Heart left ventricle (tissue), 16 donors: ENCODE data around the gene SPEM2. TPM values are rescaled to one million over a fixed set of nuclear protein-coding genes. Genes with fewer than 3 reads are reported as not detected.

Experiments used
- ATAC-seq, 4 donors: fragments of 200-7000 bp; cut with Tn5 transposase; one replicate each; pipeline ENCODE4 v1.9.1; 2020 to 2022; ENCODE audit warnings: moderate library complexity in 4 of 4, mild to moderate bottlenecking in 3 of 4, moderate number of reproducible peaks in 1 of 4
- DNase-seq, 5 donors: peaks; one replicate each; pipeline ENCODE4 v3.0.0-alpha.2; 2020
- H3K27ac ChIP-seq, 12 donors: fragments of 200-600 bp; sonication (generic) in 4 of 12; one replicate each; pipeline versions ENCODE4 v1.5.0 to v1.8.0; 2016 to 2022; ENCODE audit warnings: mild to moderate bottlenecking in 2 of 12
- H3K27me3 ChIP-seq, 9 donors: fragments of 200-600 bp; sonication (generic) in 2 of 9; one replicate each; pipeline versions ENCODE4 v1.5.1 to v1.8.0; 2016 to 2022; ENCODE audit warnings: mild to moderate bottlenecking in 3 of 9
- H3K36me3 ChIP-seq, 9 donors: fragments of 200-600 bp; sonication (generic) in 2 of 9; one replicate each; pipeline versions ENCODE4 v1.5.0 to v1.8.0; 2018 to 2022; ENCODE audit warnings: mild to moderate bottlenecking in 2 of 9
- H3K4me1 ChIP-seq, 12 donors: fragments of 200-600 bp; sonication (generic) in 4 of 12; one replicate each; pipeline versions ENCODE4 v1.5.0 to v1.8.0; 2016 to 2022; ENCODE audit warnings: mild to moderate bottlenecking in 3 of 12
- H3K4me3 ChIP-seq, 12 donors: fragments of 200-600 bp; sonication (generic) in 4 of 12; one replicate each; pipeline versions ENCODE4 v1.5.0 to v1.8.0; 2017 to 2022; ENCODE audit warnings: mild to moderate bottlenecking in 9 of 12, moderate library complexity in 4 of 12
- H3K9me3 ChIP-seq, 12 donors: fragments of 200-600 bp; sonication (generic) in 4 of 12; one replicate each; pipeline versions ENCODE4 v1.5.0 to v1.8.0; 2016 to 2022; ENCODE audit warnings: mild to moderate bottlenecking in 1 of 12
- POLR2A ChIP-seq, 2 donors: fragments of 450-650 bp; IDR thresholded peaks; one replicate each; pipeline ENCODE4 v1.6.1; 2017; ENCODE audit warnings: antibody characterized with exemption in 2 of 2, mild to moderate bottlenecking in 2 of 2, moderate library complexity in 2 of 2
- WGBS, 4 donors: extraction: QIAGEN DNeasy Blood & Tissue Kit in 2 of 4; methylation state at CpG; one replicate each; pipeline versions ENCODE4 v1.1.5 to v1.1.7; 2013 to 2018; 5-methylcytosine and 5-hydroxymethylcytosine counted together
- intact Hi-C, 10 donors: fragments of 100-400 bp; cut with DNase I; formaldehyde crosslinking; loops; one replicate each; pipeline versions ENCODE4 v1.11.1 to v1.14.2; 2022
- polyA plus RNA-seq, 2 donors: library from polyadenylated mRNA; stranded (reverse); fragments of 200-250 nt; gene quantifications; one replicate each; pipeline ENCODE4 v1.2.3, GENCODE V29; 2013
- total RNA-seq, 9 donors: library from RNA; depleted of rRNA in 2 of 9; stranded (reverse); fragments of >200 nt in 2 of 9; fragmentation: NEBNext Ultra II Directional in 3 of 9; extraction: Animal tissue kit (Norgen Biotek cat#: 25700) in 3 of 9; gene quantifications; one replicate each; pipeline versions ENCODE4 v1.1.0 to v1.2.4, GENCODE V29; 2016 to 2023
- TF ChIP-seq, protein P1 (sequence below), 12 donors: fragments of 200-600 bp; sonication (generic) in 4 of 12; IDR thresholded peaks; one replicate each; pipeline versions ENCODE4 v1.5.0 to v1.8.0; 2018 to 2022; ENCODE audit warnings: antibody characterized with exemption in 12 of 12, mild to moderate bottlenecking in 5 of 12
- donor health status: ischemic (EF 13 %, LVEDD 7.1; RV severe dilation, severe dysfunction).
- donor health status: healthy with polysubstance abuse.
- donor health status: DM: no; HTN: yes; CAD: no.
- donor health status: DM: no; HTN: no; CAD: no.
- donor health status: ischemic (EF 25% LVEDD 6.9; RV normal size, moderate dysfunction).
- donor health status: ischemic (EF 25% LVEDD 5.7; RV mildly dilated, moderate dysfunction).
- donor health status: healthy.
- donor health status: DM: yes; HTN: yes; CAD: no.
- donor health status: ischemic (EF 35%, LVEDD 5.7; RV mildly dilated, moderate dysfunction).
- donor health status: nonischemic (EF 11% LVEDD 7.7; RV severe dilation, severe dysfunction).
- donor health status: DM: yes; HTN: yes; CAD: no.
- donor health status: PGD.
- donor health status: ischemic (EF 29% LVEDD 5.4; RV normal size, mild dysfunction).
- donor health status: nonischemic (EF 23%, LVEDD 6.1; RV moderate dilation, normal function).

Gene SPEM2
- total and polyA plus RNA-seq, 11 donors, result not detected

DNA sequence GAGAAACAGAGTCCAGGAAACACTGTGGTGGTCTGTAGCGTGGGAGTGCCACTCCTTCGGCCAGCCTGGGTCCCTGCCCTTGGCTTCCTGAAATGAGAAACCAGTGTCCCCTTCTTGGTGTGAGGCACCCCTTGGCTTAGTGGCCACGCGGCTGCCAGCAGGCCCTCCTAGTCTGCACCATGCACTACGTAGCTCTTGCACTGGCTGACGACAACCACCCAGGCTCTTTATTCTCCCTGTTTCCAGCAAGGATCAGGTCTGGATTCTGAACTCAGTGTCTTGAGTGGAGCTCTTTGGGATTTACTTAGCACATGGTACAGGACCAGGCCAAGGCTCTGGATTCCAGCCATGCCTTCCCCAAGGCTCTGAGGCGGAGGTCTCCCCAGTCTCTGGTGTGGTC lies 2.1 kb downstream of the SPEM2 start:
- H3K27me3 ChIP-seq, result no peaks in the 10 kb centered on the region
- TF ChIP-seq, protein P1, sequence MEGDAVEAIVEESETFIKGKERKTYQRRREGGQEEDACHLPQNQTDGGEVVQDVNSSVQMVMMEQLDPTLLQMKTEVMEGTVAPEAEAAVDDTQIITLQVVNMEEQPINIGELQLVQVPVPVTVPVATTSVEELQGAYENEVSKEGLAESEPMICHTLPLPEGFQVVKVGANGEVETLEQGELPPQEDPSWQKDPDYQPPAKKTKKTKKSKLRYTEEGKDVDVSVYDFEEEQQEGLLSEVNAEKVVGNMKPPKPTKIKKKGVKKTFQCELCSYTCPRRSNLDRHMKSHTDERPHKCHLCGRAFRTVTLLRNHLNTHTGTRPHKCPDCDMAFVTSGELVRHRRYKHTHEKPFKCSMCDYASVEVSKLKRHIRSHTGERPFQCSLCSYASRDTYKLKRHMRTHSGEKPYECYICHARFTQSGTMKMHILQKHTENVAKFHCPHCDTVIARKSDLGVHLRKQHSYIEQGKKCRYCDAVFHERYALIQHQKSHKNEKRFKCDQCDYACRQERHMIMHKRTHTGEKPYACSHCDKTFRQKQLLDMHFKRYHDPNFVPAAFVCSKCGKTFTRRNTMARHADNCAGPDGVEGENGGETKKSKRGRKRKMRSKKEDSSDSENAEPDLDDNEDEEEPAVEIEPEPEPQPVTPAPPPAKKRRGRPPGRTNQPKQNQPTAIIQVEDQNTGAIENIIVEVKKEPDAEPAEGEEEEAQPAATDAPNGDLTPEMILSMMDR (IDR thresholded peaks at IDR 0.05), result no peak
- TF ChIP-seq POLR2A (IDR thresholded peaks at IDR 0.05), result no peak
- H3K36me3 ChIP-seq, result no peaks in the 10 kb centered on the region
- no peak for ATAC-seq
- H3K4me1 ChIP-seq, result no peaks in the 10 kb centered on the region
- intact Hi-C loops, result loop anchor here in 1 of 10 donors (10.0 kb wide), 1 partner anchor 53 kb away; no protein-coding TSS in a partner anchor
- no peak overlapping the region for H3K4me3 ChIP-seq
- H3K9me3 ChIP-seq, result no peaks in the 10 kb centered on the region
- H3K27ac ChIP-seq, result no peak overlapping the region
- 88 to 92% (median 89%) methylated on average over 7 of the region's 7 CpGs for WGBS, 4 donors
- peak in 1 of 5 donors; percentile 15 for DNase-seq

DNA sequence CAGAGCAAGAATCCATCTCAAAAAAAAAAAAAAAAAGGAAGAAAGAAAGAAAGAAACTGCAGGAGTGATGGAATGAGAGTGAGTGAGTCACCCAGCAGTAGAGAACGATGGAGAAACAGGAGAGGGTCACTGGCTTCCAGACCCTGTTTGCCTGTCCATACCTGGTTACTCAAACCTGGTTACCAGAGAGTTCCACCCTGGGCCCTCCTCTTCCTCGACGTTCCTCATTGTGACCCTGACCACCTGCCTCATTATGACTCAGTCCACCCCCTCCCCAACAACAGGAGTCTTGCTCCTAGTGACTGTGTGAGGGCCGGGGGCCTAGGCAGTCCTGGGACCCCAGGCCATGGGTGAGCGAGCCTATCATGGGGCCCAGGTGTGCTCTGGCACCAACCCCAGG lies 3.1 kb downstream of the SPEM2 start, which contains the start of gene SPEM3:
TSS of gene SPEM3 (plus strand) at position 301 of the 400 bp plus-strand sequence. CDS start at position 347, 46 bp downstream.
- Histone ChIP-seq H3K27ac (no peak within 1 kb of the TSS), H3K4me1 (no peaks in the 10 kb centered on the region), H3K9me3 (no peaks in the 10 kb centered on the region), H3K4me3 (no peak within 1 kb of the TSS), H3K36me3 (no peaks in the 10 kb centered on the region), H3K27me3 (no peaks in the 10 kb centered on the region)
- 69 to 86% (median 78%) methylated on average over 3 to 5 of the region's 5 CpGs for WGBS, 4 donors
- TF ChIP-seq POLR2A (IDR thresholded peaks at IDR 0.05), result no peak
- TF ChIP-seq, protein P1 (IDR thresholded peaks at IDR 0.05), result no peak
- intact Hi-C loops, result loop anchor here in 1 of 10 donors (10.0 kb wide), 1 partner anchor 54 kb away; no protein-coding TSS in a partner anchor
- ATAC-seq (no peak), DNase-seq (peak in 1 of 5 donors; percentile 8)

DNA sequence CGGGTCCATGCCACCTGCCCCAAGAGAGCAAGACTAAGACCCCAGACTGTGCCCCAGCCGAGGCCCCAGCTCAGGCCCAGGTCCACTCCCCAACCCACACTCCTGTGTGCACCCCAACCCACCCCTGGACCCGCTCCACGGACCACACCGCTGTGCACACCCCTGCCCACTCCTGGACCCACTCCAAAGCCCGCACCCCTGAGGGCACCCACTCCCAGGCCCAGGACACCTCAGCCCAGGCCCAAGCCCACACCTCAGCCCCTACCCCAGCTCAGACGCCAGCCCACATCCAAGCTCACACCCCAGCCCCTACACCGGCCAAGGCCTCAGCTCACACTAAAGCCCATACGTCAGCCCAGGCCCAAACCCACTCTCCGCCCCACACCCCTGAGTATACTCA lies 4.3 kb downstream of the SPEM2 start:
- TF ChIP-seq, protein P1 (IDR thresholded peaks at IDR 0.05), result no peak
- TF ChIP-seq POLR2A (IDR thresholded peaks at IDR 0.05), result no peak
- Histone ChIP-seq H3K36me3 (no peaks in the 10 kb centered on the region), H3K4me1 (peaks cover 0 to 2% (median 0%) of the 10 kb centered on the region in 12 donors), H3K4me3 (no peak overlapping the region), H3K9me3 (no peaks in the 10 kb centered on the region), H3K27ac (no peak overlapping the region), H3K27me3 (no peaks in the 10 kb centered on the region)
- no peak for ATAC-seq
- WGBS, 4 donors, result 90 to 94% (median 92%) methylated on average over 10 of the region's 10 CpGs
- DNase-seq, result peak in 1 of 5 donors; percentile 23
- intact Hi-C loops, result loop anchor here in 2 of 10 donors (10.0 kb wide), 3 partner anchors 55 to 75 kb away; partner anchors contain the start of genes KCTD11 (in 1 of the 2), POLR2A (in 1 of the 2), SLC35G6 (in 1 of the 2) and TMEM95 (in 1 of the 2)

DNA sequence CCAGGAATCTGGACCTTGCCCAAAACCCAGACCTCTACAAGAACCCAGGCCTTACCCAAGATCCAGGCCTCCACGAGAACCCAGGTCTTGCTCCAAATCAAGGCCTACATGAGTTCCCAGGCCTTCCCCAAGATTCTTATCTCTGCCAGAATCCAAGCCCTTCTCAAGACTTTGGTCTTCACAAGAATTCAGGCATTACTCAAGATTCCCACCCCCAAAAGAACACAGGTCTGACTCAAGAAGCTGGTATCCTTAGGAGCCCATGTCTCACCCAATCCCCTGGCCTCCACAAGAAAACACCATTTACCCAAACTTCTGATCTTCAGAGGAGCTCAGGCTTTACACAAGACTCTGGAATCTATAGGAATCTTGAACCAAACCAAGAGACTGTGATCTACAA lies 5.8 kb downstream of the SPEM2 start:
- no peak overlapping the region for H3K27ac ChIP-seq
- peaks cover 0 to 3% (median 0%) of the 10 kb centered on the region in 9 donors for H3K27me3 ChIP-seq
- H3K4me3 ChIP-seq, result no peak overlapping the region
- peak in 1 of 5 donors; percentile 16 for DNase-seq
- TF ChIP-seq, protein P1 (IDR thresholded peaks at IDR 0.05), result no peak
- no peak for TF ChIP-seq POLR2A (IDR thresholded peaks at IDR 0.05)
- no peak for ATAC-seq
- no peaks in the 10 kb centered on the region for H3K9me3 ChIP-seq
- peaks cover 0 to 16% (median 9%) of the 10 kb centered on the region in 12 donors for H3K4me1 ChIP-seq
- intact Hi-C loops, result loop anchor here in 1 of 10 donors (10.0 kb wide), 2 partner anchors 54 to 76 kb away; partner anchors contain the start of genes KCTD11, POLR2A, SLC35G6 and TMEM95
- no peaks in the 10 kb centered on the region for H3K36me3 ChIP-seq
- WGBS, 4 donors, result 74 to 100% (median 91%) methylated on average over 1 of the region's 1 CpG
